Fibroblast of villous mesenchyme (primary cell): ENCODE measurements around the gene SERPINE3. TPM values are rescaled to one million over a fixed set of nuclear protein-coding genes. Genes with fewer than 3 reads are reported as not detected.

Source experiments
- DNase-seq: peaks from one replicate; pipeline ENCODE4 v3.0.0-alpha.2; 2010; ENCODE audit warnings: low read depth
- H3K4me3 ChIP-seq: 2 replicates; pipeline ENCODE4 v1.5.1; 2011; ENCODE audit warnings: low read depth, mild to moderate bottlenecking, low read length
- CTCF ChIP-seq: IDR thresholded peaks from 2 replicates; pipeline ENCODE4 v1.5.1; 2012; ENCODE audit warnings: low read depth, mild to moderate bottlenecking, low read length; ENCODE audit not compliant: insufficient read depth
- small RNA-seq: library from RNA; depleted of rRNA; stranded (forward); fragments of <200 nt; gene quantifications from one replicate; pipeline ENCODE3, GENCODE V24; 2012
- total RNA-seq: library from RNA; depleted of rRNA; stranded (reverse); fragments of >200 nt; gene quantifications from 2 replicates; pipeline ENCODE4 v1.2.3, GENCODE V29; 2012

The SERPINE3 gene
- total RNA-seq, 1 donor: not detected

GRCh38 chr13:51397262-51397941 lies 57.9 kb downstream of the SERPINE3 start:
- peak; percentile 96 for DNase-seq
- no peak overlapping the region for H3K4me3 ChIP-seq
- no peak for TF ChIP-seq CTCF

GRCh38 chr13:51405176-51405575 lies 65.7 kb downstream of the SERPINE3 start:
- no peak overlapping the region for H3K4me3 ChIP-seq
- DNase-seq: no peak
- TF ChIP-seq CTCF: no peak

- no peak for DNase-seq
- TF ChIP-seq CTCF: no peak
- no peak overlapping the region for H3K4me3 ChIP-seq
Measured at GRCh38 chr13:51412431-51412830, 72.9 kb downstream of the SERPINE3 start.

Small RNA genes within 50 kb of the gene (small RNA-seq; reads per million reads assigned to genes)
- gene MIR5693: not detected

Other genes starting within 250 kb of the SERPINE3 start
- not detected in 2 replicates for gene C13orf42, start 228.4 kb upstream of the SERPINE3 start, total RNA-seq
- gene FAM124A, start 117.3 kb upstream of the SERPINE3 start, total RNA-seq: 10.0 and 25.0 TPM in 2 replicates
- gene INTS6, start 113.3 kb downstream of the SERPINE3 start, total RNA-seq: 48.0 and 69.1 TPM in 2 replicates
- 6.0 and 8.1 TPM in 2 replicates for gene WDFY2, start 244.8 kb downstream of the SERPINE3 start, total RNA-seq